IgD-negative memory B cell (primary cell): Measurements from ENCODE around the gene VWA1. TPM values are rescaled to one million over a fixed set of nuclear protein-coding genes. Genes with fewer than 3 reads are reported as not detected.
"Not testable (repeated sequence)": the region's sequence is repeated elsewhere in the genome, so short reads cannot be mapped to it uniquely, and the experiment has no call there.

Source experiments
- H3K27ac Mint-ChIP-seq, 3 donors: one replicate each; pipeline ENCODE4 v1.8.0; 2020 to 2022; ENCODE audit warnings: mild to moderate bottlenecking in 3 of 3, mixed read lengths in 3 of 3, moderate library complexity in 1 of 3
- H3K27me3 Mint-ChIP-seq: one replicate; pipeline ENCODE4 v1.8.0; 2021; ENCODE audit warnings: mixed read lengths
- H3K36me3 Mint-ChIP-seq: one replicate; pipeline ENCODE4 v1.8.0; 2020; ENCODE audit warnings: mild to moderate bottlenecking, mixed read lengths
- H3K4me1 Mint-ChIP-seq, 3 donors: one replicate each; pipeline ENCODE4 v1.8.0; 2020 to 2022; ENCODE audit warnings: mixed read lengths in 3 of 3, mild to moderate bottlenecking in 1 of 3
- H3K4me3 Mint-ChIP-seq, 4 donors: one replicate each; pipeline ENCODE4 v1.8.0; 2020 to 2022; ENCODE audit warnings: mild to moderate bottlenecking in 4 of 4, mixed read lengths in 4 of 4, moderate library complexity in 3 of 4
- H3K9me3 Mint-ChIP-seq, 3 donors: one replicate each; pipeline ENCODE4 v1.8.0; 2020 to 2021; ENCODE audit warnings: mixed read lengths in 3 of 3, mild to moderate bottlenecking in 1 of 3
- polyA plus RNA-seq: library from polyadenylated mRNA; unstranded; fragments of 300-500 nt; fragmentation: Illumina TruSeq; gene quantifications from one replicate; pipeline ENCODE4 v1.2.3, GENCODE V29; 2021

Gene VWA1
- polyA plus RNA-seq, 1 donor from 2014 or later, result not detected

GRCh38 chr1:1425753-1426495 lies 9.6 kb upstream of the VWA1 start:
- Mint-ChIP-seq H3K4me3 (no peak overlapping the region), H3K9me3 (no peaks in the 10 kb centered on the region), H3K27ac (peak overlapping the region in 1 of 3 donors; percentile 64), H3K27me3 (peaks cover 29% of the 10 kb centered on the region), H3K4me1 (peaks cover 1 to 4% (median 2%) of the 10 kb centered on the region in 3 donors), H3K36me3 (no peaks in the 10 kb centered on the region)

DNA sequence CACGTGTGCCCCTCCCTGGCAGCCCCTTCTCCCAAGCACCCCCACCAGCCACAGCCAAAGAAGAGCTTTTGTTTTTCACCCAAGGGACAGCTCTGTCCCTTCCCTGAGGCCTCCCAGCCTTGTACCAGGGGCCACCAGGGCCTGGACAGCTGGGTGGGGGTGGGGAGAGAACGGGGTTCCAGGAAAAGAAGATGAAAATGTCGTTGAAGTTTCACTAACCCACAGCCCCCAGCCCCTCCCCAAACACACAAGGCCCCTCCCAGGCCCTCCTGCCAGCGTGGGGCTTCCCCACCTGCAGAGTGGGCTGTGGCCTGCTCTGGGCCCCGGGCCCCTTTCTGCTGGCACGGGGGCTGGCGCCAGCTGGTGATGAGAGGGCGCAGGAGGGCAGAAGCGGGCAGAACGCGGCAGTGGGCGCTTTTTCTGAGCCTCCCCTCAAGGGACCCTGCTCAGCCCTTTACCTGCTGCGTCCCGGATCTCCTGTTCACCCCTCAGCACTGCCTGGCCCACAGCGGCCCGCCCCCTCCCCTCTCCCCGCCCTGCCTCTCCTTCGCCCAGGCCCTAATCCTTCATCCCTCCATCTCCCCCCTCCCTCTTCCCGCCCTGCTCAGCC lies 8.9 kb upstream of the VWA1 start:
- no peaks in the 10 kb centered on the region for H3K36me3 Mint-ChIP-seq
- H3K27me3 Mint-ChIP-seq, result peaks cover 29% of the 10 kb centered on the region
- peaks cover 1 to 4% (median 2%) of the 10 kb centered on the region in 3 donors for H3K4me1 Mint-ChIP-seq
- no peaks in the 10 kb centered on the region for H3K9me3 Mint-ChIP-seq
- no peak overlapping the region for H3K4me3 Mint-ChIP-seq
- no peak overlapping the region for H3K27ac Mint-ChIP-seq

- Mint-ChIP-seq H3K9me3 (no peaks in the 10 kb centered on the region), H3K36me3 (no peaks in the 10 kb centered on the region), H3K27ac (no peak overlapping the region), H3K4me3 (no peak overlapping the region), H3K27me3 (peaks cover 29% of the 10 kb centered on the region), H3K4me1 (peaks cover 1 to 4% (median 2%) of the 10 kb centered on the region in 3 donors)
Measured at GRCh38 chr1:1427106-1427819, 8.2 kb upstream of the VWA1 start.

GRCh38 chr1:1427820-1428148 lies 7.7 kb upstream of the VWA1 start:
- no peaks in the 10 kb centered on the region for H3K9me3 Mint-ChIP-seq
- peaks cover 27% of the 10 kb centered on the region for H3K27me3 Mint-ChIP-seq

GRCh38 chr1:1428174-1428573 lies 7.3 kb upstream of the VWA1 start:
- Mint-ChIP-seq H3K4me1 (peaks cover 0 to 1% (median 0%) of the 10 kb centered on the region in 3 donors), H3K36me3 (no peaks in the 10 kb centered on the region), H3K27me3 (peaks cover 23% of the 10 kb centered on the region)

More at GRCh38 chr1:1427820-1428148, 7.7 kb upstream of the VWA1 start:
- no peaks in the 10 kb centered on the region for H3K36me3 Mint-ChIP-seq
- H3K4me3 Mint-ChIP-seq, result no peak overlapping the region
- no peak overlapping the region for H3K27ac Mint-ChIP-seq
- H3K4me1 Mint-ChIP-seq, result peaks cover under 1 to 2% (median 1%) of the 10 kb centered on the region in 3 donors

GRCh38 chr1:1428967-1429366 lies 6.5 kb upstream of the VWA1 start:
- H3K27me3 Mint-ChIP-seq, result peaks cover 22% of the 10 kb centered on the region
- not testable (repeated sequence) for H3K36me3 Mint-ChIP-seq, H3K4me1 Mint-ChIP-seq, H3K27ac Mint-ChIP-seq, H3K9me3 Mint-ChIP-seq, H3K4me3 Mint-ChIP-seq

More at GRCh38 chr1:1428174-1428573, 7.3 kb upstream of the VWA1 start:
- Mint-ChIP-seq H3K27ac (no peak overlapping the region), H3K4me3 (no peak overlapping the region), H3K9me3 (no peaks in the 10 kb centered on the region)

DNA sequence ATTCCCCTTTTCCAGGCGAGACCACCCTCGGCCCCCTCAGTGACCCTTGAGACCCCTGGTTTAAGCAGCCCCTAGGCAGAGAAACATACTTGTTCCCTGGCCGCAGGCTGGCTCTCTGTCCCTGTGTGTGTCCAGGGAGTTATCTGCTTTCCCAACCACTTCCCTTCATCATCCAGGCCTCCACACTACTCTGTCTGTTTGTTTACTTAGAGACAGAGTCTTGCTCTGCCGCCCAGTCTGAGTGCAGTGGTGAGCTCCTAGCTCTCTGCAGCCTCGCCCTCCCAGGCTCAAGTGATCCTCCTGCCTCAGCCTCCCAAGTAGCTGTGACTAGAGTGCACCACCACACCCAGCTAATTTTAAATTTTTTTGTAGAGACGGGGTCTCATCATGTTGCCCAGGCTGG lies 5.8 kb upstream of the VWA1 start:
- Mint-ChIP-seq H3K4me3 (no peak overlapping the region), H3K27ac (no peak overlapping the region), H3K36me3 (no peaks in the 10 kb centered on the region), H3K27me3 (peaks cover 25% of the 10 kb centered on the region), H3K4me1 (peaks cover 0 to 1% (median 0%) of the 10 kb centered on the region in 3 donors), H3K9me3 (no peaks in the 10 kb centered on the region)

- no peak overlapping the region for H3K27ac Mint-ChIP-seq
- H3K36me3 Mint-ChIP-seq, result no peaks in the 10 kb centered on the region
- H3K9me3 Mint-ChIP-seq, result no peaks in the 10 kb centered on the region
- H3K27me3 Mint-ChIP-seq, result peaks cover 27% of the 10 kb centered on the region
- H3K4me1 Mint-ChIP-seq, result peaks cover 0 to 4% (median 1%) of the 10 kb centered on the region in 3 donors
- H3K4me3 Mint-ChIP-seq, result no peak overlapping the region
Measured at GRCh38 chr1:1430114-1430982, 5.1 kb upstream of the VWA1 start.

DNA sequence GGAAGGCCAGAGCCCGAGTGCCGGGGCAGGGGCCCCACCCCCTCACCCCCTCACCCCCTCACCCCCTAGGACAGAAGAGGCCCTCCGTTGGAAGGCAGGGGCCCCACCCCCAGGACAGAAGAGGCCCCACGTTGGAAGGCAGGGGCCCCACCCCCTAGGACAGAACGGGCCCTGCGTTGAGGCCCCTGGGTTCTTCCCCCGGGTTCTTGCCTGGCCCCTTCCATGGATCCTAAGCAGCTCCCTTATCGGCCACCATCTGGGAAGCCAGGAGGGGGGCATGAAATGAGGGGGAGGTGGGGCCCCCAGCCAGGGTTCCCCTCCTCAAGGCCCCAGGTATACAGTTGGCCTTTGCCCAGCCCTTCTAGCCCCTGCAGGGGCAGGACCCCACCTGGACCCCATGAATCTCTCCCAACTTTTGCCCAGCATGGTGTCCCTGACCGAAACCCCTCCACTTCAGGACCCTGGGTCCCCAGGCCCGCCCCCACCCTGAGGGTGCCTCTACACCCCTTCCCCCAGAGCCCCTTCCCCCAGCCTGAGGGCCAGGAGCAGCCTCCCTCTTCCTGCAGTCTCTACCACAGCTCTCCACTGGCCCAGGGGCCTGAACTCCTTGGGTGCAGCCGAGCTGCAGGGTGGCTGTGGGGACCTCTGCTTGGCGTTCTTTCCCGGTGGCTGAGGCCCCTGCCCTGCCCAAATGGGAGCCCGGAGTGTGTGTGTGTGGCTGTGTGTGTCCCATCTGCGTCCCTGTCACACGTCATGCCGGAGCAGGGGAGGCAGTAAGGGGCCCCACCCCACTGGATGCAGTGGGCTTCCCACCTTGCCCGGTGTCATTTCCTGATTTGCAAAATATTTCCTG lies 4.3 kb upstream of the VWA1 start:
- H3K36me3 Mint-ChIP-seq, result no peaks in the 10 kb centered on the region
- no peak overlapping the region for H3K4me3 Mint-ChIP-seq
- peaks cover 0 to 4% (median 1%) of the 10 kb centered on the region in 3 donors for H3K4me1 Mint-ChIP-seq
- H3K27ac Mint-ChIP-seq, result no peak overlapping the region
- H3K9me3 Mint-ChIP-seq, result no peaks in the 10 kb centered on the region
- peaks cover 26% of the 10 kb centered on the region for H3K27me3 Mint-ChIP-seq

GRCh38 chr1:1431845-1432273 lies 3.6 kb upstream of the VWA1 start:
- peaks cover 0 to 4% (median 1%) of the 10 kb centered on the region in 3 donors for H3K4me1 Mint-ChIP-seq
- peaks cover 25% of the 10 kb centered on the region for H3K27me3 Mint-ChIP-seq
- no peak overlapping the region for H3K4me3 Mint-ChIP-seq
- H3K9me3 Mint-ChIP-seq, result no peaks in the 10 kb centered on the region
- no peaks in the 10 kb centered on the region for H3K36me3 Mint-ChIP-seq
- H3K27ac Mint-ChIP-seq, result no peak overlapping the region

GRCh38 chr1:1432274-1432950 lies 3.1 kb upstream of the VWA1 start:
- peaks cover 25% of the 10 kb centered on the region for H3K27me3 Mint-ChIP-seq
- no peaks in the 10 kb centered on the region for H3K9me3 Mint-ChIP-seq
- H3K36me3 Mint-ChIP-seq, result no peaks in the 10 kb centered on the region

DNA sequence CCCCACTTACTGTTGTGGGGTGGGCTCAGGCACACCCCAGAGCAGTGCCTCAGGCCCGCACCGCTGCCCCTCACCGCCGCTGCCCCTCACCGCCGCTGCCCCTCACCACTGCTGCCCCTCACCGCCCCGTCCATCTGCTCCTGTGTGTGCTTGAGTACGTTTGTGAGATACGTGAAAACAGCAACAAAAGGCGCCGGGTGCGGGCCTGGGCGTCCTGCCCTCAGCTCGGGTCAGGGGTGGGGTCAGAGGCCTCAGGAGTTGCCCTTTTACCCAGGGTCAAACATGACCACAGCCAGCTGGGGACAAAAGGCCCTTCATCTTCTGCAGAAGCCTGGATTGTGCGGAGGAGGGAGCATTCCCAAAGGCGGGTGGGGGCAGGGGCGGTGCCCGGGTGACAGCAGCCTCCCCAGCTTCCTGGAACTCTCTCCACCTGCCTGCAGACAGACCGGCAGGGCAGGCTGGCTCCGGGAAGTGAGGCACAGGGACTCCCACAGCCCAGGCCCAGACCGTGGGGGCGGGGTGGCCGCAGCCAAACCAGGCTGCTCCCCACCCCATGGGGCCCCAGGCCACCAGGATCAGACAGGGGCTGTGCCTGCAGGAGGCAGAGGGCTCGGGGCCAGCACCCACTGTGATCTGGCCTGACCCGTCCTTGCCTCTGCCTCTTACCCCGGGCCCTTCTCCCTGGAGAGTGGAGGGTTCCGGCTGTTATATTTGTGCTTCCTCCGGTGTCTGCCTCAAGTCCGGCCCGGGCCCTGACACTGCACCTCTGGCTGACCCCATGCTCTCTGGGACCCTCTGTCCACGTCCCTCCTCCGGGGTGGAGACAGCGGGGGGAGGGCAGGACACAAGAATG lies 2.3 kb upstream of the VWA1 start:
- Mint-ChIP-seq H3K4me3 (peak overlapping the region in 1 of 4 donors; percentile 54), H3K27me3 (peaks cover 26% of the 10 kb centered on the region), H3K36me3 (no peaks in the 10 kb centered on the region), H3K27ac (no peak overlapping the region), H3K9me3 (no peaks in the 10 kb centered on the region), H3K4me1 (peaks cover 0 to 4% (median 1%) of the 10 kb centered on the region in 3 donors)

More at GRCh38 chr1:1432274-1432950, 3.1 kb upstream of the VWA1 start:
- Mint-ChIP-seq H3K4me1 (peaks cover 0 to 4% (median 1%) of the 10 kb centered on the region in 3 donors), H3K27ac (no peak overlapping the region), H3K4me3 (peak overlapping the region in 1 of 4 donors; percentile 47)

DNA sequence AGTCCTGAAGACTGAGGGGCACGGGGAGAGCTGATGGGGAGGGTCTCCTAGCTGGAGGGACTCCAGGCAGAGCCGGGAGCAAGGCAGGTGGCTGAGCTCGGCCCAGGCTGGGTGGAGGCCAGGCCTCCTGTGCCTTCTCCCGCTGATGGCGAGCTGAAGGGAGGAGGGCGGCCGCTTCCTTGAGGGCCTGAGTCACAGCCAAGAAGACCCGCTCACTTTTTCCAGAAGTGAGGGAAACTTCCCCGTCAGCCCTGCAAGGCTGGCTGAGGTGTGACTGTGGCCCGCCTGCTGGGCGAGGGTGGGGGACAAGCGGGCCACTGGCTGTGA lies 1.7 kb upstream of the VWA1 start:
- Mint-ChIP-seq H3K27ac (no peak overlapping the region), H3K9me3 (no peaks in the 10 kb centered on the region), H3K4me3 (peak overlapping the region in 1 of 4 donors; percentile 54), H3K36me3 (no peaks in the 10 kb centered on the region), H3K4me1 (peaks cover 0 to 4% (median 0%) of the 10 kb centered on the region in 3 donors), H3K27me3 (peaks cover 24% of the 10 kb centered on the region)
